HG03066 (cell line): Measurements from ENCODE around the gene TRIOBP.
"Not testable (repeated sequence)": the region's sequence is repeated elsewhere in the genome, so short reads cannot be mapped to it uniquely, and the experiment has no call there.

Experiments used
- ATAC-seq: cut with Tn5 transposase; IDR thresholded peaks from one replicate; pipeline ENCODE4 v1.9.1; 2021; ENCODE audit warnings: low read depth; ENCODE audit not compliant: unreplicated experiment

The TRIOBP gene

DNA sequence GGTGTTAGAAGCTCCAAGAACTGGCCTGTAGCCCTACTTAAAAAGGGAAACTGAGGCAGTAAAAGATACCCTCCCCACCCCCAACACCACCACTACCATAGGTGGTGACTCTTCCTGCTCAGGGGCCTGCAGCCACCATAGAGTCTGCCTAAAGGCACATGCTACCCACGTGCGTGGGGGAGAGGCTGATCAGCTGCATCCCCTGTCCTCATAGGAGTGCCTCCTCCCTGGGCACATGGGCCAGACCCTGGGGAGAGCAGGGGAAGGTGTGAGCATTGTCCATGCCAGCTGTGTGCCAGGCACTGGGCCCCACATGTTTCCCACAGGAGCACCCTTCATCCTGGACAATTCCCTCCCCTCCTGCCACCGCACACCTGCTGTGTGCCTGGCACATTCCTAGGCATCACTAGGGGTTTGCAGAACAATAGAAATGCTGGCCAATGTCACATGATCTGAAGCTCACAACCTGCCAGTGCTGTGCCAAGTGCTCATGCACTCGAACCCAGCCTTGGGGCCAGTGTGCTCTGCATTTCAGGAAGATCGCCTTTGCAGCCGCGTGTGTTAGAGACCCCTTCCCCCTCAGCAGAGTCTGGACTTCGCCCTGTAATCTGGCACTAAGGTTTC is 69.2 kb downstream of the TRIOBP start:
- ATAC-seq, result no peak

DNA sequence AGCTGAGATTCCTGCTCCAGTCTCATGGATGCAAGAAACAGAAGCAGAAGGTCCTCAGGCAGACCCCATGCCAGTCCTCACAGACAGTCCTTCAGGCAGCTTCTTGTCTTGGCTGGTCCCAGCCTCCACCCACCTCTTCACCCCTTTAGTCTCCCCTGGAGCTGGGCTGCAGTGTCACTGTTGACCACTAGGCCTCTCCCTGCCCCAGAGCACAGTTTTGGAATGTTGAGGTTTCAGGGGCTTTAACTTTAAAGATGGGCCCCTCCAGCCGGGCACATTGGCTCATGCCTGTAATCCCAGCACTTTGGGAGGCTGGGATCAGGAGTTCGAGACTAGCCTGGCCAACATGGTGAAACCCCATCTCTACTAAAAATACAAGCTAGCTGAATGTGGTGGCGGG is 71.4 kb downstream of the TRIOBP start:
- no peak for ATAC-seq

DNA sequence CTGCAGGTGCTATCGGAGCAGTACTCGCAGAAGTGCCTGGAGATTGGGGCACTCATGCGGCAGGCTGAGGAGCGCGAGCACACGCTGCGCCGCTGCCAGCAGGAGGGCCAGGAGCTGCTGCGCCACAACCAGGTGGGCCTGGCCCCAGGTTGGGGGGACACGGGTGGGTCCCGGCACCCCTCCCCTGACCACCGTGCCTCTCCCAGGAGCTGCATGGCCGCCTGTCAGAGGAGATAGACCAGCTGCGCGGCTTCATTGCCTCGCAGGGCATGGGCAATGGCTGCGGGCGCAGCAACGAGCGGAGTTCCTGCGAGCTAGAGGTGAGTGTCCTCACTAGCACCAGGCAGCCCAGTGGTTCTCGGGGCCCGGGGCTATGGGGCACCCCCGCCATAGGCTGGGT is 72.2 kb downstream of the TRIOBP start:
- ATAC-seq, result no peak

DNA sequence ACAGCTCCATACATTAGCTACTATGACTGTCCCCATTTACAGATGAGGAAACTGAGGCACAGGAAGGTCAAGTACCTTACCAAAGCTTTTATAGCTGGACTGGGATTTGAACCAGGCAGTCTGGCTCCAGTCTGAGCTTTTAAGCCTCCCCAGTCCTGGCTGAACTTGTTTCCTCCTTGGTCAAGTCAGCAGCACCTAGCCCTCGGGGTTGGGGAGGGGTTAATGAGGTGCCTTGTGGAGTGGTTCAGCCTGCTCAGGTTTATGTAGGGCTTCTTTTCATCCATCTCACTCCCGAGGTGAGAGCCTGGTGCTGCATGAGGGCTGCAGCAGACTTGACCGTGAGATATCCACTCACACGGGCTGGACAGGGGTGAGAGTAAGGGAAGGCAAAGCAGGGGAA is 74.2 kb downstream of the TRIOBP start:
- ATAC-seq, result no peak

DNA sequence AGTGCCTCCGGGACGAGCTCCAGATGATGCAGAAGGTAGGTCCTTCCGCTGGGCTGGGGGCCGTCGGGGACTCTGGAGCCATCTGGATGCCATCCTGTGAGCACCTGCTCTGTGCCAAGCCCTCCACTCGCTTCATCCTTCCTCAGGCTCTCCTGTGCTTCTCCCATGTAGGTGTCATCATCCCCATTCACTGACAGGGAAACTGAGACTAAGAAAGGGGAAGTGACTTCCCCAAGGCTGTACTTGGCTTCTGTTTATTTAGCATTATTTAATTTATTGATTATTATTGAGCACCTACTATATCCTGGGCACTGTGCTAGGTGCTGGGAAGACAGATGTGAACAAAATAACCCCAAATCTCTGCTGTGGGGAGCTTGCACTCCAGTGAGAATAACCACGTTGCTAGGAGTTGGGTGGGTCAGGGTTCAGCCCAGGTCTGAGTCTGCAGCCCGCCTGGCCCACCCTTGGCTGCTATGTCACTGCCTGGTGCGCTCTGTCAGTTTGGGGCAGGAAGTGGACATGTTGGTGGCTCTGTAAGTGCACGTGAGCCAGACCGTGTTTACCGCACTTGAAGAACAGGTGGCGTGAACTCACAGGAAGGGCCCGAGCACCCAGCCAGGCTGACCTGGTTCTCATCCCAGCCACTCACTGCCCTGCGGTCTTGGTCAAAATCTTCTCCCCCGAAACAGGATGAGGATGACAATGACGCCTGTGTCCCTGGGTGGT is 75.0 kb downstream of the TRIOBP start:
- ATAC-seq, result no peak

DNA sequence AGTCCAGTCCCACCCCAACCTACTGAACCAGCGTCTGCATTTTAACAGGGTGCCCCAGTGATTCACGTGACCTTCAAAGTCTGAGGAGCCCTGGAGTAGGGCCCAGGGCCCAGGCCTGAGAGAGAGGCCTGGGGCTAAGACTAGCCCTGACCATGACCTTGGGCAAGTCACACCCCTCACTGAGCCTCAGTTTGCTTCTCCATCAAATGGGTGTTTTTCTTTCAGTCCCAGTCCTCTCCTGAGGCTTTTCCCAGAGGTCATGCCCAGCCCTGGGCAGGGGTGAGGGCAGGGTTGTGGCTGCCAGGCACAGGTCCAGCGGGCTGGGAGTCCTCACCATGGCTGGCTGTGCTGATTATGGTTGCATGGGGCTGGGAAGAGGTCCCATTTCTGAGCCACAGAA is 77.9 kb downstream of the TRIOBP start:
- ATAC-seq, result no peak

DNA sequence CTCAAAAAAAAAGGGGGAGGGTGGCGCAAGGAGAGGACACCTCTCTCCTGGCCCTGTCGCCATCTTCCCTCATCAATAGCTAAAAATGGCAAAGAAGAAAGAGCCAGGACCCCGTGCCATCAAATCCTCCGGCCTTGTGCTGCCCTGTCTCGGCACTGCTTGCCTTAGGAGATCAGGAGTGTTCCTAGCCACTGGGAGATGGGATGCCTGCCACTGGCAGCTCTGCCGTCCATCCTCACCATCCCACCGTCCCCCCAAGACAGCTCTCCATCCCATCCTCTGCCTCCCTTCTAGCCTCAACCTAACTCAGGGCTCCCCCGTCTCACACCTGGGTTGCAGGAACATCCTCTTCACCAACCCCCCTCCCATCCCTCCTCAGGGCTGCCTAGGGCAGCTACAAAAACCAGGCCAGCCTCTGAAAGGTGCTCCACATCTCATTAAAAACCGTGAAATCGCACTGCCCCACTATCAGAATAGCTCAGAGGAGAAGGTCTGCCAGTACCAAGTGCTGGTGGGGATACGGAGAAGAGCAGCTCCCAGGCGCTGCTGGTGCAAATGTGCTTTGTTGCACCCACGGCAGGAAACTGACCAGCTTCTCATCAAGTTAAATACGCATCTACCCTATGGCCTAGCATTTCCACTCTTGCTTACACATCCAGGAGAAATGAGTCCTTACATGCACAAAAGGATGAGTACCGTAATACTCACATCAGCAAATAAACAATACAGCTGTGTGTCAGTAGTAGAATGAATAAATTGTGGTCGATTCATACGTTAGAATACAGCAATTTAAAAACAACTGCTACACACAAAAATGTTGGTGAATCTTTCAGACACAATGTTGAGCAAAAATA is 79.2 kb downstream of the TRIOBP start:
- no peak for ATAC-seq

DNA sequence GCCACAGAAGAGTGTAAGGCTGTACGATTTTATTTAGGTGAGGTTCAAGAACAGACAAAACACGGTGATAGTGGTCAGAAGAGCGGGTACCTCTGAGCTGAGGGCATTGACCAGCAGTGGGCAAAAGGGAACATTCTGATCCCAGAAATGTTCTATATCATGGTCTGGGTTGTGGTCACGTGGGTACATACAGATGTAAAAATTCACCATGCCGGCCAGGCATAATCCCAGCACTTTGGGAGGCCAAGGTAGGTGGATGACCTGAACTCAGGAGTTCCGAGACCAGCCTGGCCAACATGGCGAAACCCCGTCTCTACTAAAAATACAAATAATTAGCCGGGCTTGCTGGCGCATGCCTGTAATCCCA is 79.8 kb downstream of the TRIOBP start:
- ATAC-seq, result no peak

DNA sequence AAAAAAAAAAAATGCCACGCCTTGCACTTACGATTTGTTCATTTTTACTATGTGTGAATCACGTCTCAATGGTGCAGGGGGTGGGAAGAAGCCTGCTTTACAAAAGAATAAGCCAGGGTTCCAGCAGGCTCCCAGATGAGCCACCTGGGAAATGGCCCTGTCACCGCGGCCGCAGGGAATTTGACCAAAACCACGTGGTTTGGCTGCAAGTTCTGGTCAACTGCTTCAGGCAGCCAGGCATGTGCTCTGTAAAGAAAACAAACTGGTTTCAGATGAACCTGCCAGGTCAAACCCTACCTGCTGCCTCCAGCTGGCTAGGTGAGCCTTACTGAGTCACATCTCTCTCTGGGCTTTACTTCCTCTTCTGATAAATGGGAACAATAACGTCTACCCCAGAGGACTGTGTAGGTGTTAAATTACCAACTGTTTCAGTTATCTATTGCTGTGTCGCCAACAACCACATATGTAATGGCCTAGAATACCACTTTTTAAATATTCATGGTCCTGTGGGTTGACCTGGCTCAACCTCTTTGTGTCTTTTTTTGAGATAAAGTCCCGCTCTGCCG is 80.4 kb downstream of the TRIOBP start:
- ATAC-seq, result no peak

DNA sequence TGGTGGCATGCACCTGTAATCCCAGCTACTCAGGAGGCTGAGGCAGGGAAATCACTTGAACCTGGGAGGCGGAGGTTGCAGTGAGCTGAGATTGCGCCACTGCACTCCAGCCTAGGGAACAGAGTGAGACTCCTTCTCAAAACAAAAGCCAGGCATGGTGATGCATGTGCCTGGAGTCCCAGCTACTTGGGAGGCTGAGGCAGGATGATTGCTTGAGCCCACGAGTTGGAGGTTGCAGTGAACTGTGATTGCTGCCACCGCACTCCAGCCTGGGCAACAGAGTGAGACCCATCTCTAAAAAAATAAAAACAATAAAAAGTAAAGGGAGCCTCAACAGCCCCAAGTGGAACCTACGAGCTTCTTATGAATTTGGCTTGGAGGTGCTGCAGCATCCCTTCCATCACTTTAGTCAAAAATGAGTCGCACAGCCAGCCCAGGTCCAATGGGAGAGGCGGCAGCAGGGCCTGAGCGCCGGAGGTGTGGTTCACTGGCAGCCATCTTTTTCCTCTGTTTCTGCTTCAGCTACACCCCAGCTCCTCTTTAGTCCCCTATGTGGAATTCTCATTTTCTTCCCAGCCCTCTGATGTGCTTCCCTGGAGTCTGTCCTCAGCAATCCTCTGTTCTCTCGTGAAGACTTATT is 81.6 kb downstream of the TRIOBP start:
- no peak for ATAC-seq

DNA sequence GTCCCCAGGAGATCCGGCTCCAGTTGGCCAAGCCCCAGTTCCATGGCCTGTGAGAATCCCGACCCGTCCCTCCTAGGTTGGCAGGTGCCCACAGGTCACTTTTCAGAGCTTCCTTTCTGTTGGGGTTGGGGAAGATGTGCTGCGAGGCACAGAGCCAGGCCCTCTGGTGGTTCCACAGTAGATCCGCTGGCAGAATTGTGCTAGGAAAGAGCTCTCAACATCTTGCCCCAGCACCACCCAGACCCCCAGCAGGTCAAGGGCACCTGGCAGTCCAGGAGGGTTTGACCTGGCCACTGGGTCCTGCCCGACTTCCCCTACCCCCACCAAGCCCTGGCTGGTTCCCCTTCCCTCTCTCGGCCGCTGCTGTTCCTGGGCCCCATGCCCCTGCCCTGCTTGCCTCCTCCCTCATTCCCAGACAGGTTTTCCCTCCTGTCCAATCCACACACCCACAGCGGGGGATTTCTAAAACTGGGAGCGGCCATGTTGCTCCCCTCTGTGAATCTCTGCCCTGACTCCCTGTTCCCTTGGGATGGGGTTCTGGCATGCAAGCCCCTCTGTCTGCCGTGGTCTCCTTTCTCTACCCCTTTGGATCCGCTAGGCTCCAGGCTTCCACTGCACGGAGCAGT is 84.7 kb downstream of the TRIOBP start:
- no peak for ATAC-seq

DNA sequence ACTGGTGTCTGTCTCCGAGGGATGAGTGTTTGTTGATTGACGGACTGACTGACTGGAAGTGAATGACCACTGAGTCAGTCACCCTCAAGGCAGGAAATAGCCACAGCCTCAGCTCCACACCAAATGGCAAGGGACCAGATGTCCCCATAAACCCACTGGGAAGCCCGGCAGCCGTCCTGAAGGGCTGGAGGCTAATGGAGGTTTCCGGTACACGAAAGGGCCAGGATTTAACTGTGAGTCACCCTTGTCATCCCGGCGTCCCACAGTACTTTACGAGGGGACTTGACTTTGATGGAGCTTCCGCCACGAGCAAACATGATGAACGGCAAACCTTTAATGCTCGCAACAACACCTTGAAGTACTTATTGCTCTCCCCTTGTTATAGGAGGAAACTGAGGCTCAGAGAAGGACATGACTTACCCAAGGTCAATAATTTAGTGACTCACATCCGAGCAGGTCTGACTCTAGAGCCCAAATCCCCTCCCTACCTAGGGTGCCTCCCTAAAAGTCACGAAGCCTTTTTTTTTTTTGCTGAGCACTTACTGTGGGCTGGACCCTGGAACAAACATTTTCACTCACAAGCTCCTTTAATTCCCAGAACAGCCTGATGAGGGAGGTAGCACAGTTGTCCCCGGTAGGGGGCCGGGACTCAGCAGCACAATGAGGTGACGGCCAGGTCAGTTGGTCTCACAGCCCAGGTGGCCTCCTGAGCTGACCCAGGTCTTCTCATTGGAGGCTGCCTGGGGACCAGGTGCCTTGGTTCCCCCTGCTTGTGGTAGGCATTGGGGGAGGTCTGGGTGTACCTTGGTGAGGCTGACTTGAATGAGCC is 85.7 kb downstream of the TRIOBP start:
- no peak for ATAC-seq

DNA sequence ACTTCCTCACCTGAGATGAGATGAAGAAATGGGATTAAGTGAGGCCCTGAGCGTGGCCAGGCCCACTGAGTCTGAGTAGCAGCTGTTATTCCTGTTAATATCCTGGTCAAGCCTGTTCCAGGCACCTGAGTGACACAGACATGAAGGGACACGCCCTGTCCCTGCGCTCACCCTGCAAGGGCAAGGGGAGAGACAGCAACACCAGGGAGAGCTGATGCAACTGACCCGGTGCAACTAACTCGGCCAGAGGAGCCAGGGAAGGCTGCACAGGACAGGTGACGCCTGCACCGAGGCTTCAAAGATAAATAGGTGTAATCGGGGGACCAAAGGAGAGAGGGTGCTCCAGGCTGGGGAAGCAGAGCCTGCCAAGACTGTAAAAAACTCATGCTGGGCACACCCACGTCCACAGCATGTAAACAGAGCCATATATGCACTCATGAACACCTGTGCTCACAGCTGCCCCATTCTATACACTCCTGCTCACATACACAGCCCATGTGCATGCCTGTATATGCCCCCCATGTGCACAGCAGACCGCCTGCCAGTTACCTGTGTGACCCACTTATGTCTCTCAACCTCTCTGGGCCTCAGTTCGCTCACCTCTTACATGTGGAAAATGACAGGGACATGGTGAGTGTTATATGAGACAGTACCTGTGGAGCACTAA is 88.1 kb downstream of the TRIOBP start:
- ATAC-seq, result no peak

DNA sequence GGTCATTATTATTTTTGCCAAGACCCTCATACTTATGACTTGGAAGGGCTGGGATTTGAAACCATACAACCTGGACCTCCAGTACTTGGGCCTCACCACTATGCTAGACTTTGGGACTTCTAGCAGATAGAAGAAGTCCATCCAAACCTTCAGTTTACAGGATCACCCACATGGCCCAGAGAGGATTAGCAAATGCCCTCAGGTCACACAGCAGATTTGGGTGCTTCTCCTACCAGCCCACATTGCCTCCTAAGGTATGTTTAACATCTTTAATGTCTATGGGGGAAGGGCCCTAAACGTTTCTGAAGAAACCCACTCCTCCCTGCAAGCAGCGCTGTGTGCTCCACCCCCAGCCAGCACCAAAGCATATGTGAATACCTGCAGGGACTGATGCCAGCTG is 93.4 kb downstream of the TRIOBP start:
- no peak for ATAC-seq

DNA sequence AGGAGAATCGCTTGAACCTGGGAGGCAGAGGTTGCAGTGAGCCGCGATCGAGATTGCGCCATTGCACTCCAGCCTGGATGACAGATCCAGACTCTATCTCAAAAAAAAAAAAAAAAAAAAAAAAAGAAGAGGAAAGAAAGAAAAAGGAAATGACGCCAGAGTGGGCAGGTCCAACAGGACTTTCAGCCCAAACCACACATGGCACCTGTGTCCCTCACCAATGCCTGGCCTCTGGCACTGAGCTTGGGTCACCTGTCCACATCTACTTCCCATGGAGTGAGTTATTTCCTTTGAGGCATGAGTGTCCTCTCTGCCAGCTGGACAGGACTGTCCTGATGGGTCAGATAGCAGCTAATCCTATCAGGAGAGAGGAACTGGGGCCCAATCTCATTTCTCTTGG is 95.6 kb downstream of the TRIOBP start:
- no peak for ATAC-seq

DNA sequence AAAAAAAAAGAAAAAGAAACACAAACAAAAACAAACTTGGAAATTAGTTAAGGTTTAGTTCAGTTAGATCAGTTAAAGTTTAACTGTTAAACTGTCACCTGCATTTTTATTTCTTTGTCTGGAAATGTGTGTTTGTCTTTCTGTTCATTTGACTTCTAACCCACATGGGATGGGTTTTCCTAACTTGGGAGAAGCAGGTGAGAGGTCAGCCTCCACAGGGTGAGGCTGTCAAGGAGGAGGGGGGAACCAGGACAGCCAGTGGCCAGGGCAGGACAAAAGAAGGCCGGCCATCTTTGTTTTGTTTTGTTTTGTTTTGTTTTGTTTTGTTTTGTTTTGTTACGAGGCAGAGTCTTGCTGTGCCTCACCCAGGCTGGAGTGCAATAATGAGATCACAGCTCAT is 97.5 kb downstream of the TRIOBP start:
- ATAC-seq, result no peak

DNA sequence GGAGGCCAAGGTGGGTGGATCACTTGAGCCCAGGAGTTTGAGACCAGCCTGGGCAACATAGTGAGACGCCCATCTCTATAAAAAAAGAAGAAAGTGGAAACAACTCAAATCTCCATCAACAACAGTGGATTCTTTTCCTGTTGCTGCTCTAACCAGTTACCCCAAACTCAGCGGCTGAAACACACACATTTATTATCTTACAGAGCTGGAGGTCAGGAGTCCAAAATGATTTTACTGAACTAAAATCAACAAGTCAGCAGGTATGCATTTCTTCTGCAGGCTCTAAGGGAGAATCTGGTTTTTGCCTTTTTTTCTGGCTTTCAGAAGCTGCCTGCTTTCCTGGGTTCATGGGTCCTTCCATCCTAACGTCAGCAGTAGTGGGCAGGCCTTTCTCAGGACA is 99.2 kb downstream of the TRIOBP start:
- ATAC-seq, result no peak

DNA sequence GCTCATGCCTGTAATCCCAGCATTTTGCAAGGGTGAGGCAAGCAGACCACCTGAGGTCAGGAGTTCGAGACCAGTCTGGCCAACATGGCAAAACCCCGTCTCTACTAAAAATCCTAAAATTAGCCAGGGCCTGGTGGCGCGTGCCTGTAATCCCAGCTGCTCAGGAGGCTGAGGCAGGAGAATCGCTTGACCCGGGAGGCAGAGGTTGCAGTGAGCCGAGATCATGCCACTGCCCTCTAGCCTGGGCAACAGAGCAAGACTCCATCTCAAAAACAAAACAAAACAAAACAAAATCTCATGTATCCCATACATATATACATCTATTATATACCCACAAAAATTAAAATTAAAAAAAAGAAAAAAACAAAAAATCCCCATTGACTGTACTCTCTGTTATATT is 100.4 kb downstream of the TRIOBP start:
- not testable (repeated sequence) for ATAC-seq

DNA sequence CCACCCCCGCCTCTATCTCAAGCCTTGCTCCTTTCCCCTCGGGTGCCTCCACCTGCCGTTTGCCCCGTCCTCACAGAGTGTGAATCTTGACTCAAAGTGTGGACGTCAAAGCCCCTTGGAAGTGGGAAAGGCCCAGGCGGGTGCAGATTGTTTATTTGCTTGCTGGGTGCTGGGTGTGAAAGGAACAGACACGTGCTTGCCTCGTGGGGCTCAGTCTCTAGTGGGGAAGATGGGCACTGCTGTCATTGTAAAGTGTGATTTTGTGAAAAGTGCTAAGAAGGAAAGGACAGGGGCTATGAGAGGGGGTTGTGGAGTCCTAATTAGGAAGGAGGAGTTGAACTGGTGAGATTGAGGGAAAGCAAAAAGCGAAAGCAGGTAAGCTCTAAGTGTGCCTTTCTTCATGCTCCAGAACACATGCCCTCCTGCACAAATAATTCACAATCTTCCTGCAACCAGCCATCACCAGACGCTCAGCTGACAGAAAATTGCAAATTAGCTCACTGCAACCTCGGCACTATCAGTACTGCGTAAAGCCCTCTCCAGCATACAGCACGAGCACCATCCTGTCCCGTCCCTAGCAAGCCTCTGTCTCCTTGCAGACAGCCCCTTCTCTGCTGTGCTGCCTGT is 101.1 kb downstream of the TRIOBP start:
- ATAC-seq, result no peak
